Fibroblast of lung (primary cell): ENCODE results near the gene RADIL.

Experiments
- CTCF ChIP-seq, 2 donors: IDR thresholded peaks in 1 of 2; conservative IDR thresholded peaks in 1 of 2; 1 replicate in 1 of 2; 2 replicates in 1 of 2; pipeline ENCODE4 v1.5.1; 2011 to 2012; ENCODE audit warnings: low read length in 2 of 2, control low read depth in 1 of 2, inconsistent platforms in 1 of 2, low read depth in 1 of 2, mild to moderate bottlenecking in 1 of 2
- EZH2 ChIP-seq: IDR thresholded peaks from 2 replicates; pipeline ENCODE4 v1.5.1; 2012; ENCODE audit warnings: low read length, control low read depth, mild to moderate bottlenecking; ENCODE audit errors: missing control alignments

GRCh38 chr7:4774007-4774406 lies 109.5 kb downstream of the RADIL start:
- TF ChIP-seq CTCF (conservative IDR thresholded peaks at IDR 0.05 in 1 of 2, IDR thresholded peaks at IDR 0.05 in 1 of 2; ENCODE audit: low read depth in 1 of 2, low read length in 2 of 2), result no peak
- TF ChIP-seq EZH2, result no peak
